ENCODE measurements around the gene ERBB4. TPM values are rescaled to one million over a fixed set of nuclear protein-coding genes. Genes with fewer than 3 reads are reported as not detected.

The ERBB4 gene
- total and polyA plus RNA-seq, 7 experiments from 2014 or later: not detected

- Mint-ChIP-seq H3K27me3 (no peaks in the 10 kb centered on the region), H3K27ac (no peak overlapping the region), H3K9me3 (peaks cover 0 to 7% (median 3%) of the 10 kb centered on the region in 11 donors), H3K36me3 (peaks cover 0 to 3% (median 0%) of the 10 kb centered on the region in 5 donors), H3K4me3 (no peak overlapping the region), H3K4me1 (no peaks in the 10 kb centered on the region)
- no peak for DNase-seq
- H3K4me1 ChIP-seq (ENCODE audit: control insufficient read depth in 2 of 2, insufficient read depth in 2 of 2, low read length in 2 of 2): no peaks in the 10 kb centered on the region
- ChIA-PET CTCF (no interaction called here), POLR2A (no interaction called here)
- no peak overlapping the region for H3K27ac ChIP-seq (ENCODE audit: low read depth, low read length)
- ATAC-seq: no peak
- H3K9me3 ChIP-seq (ENCODE audit: control insufficient read depth in 2 of 3, low read length in 3 of 3): no peaks in the 10 kb centered on the region
- intact Hi-C loops (cut with micrococcal nuclease): no loop called here
- no peak overlapping the region for H3K4me3 ChIP-seq (ENCODE audit: low read length)
- H3K36me3 ChIP-seq (ENCODE audit: control insufficient read depth in 2 of 3, insufficient read depth in 3 of 3, low read length in 3 of 3): no peaks in the 10 kb centered on the region
- no peaks in the 10 kb centered on the region for H3K27me3 ChIP-seq (ENCODE audit: control insufficient read depth in 2 of 2, insufficient read depth in 2 of 2, low read length in 2 of 2)
These were observed 362.5 kb downstream of the ERBB4 start for GRCh38 chr2:212176151-212176550.

GRCh38 chr2:212173756-212174510, 364.7 kb downstream of the ERBB4 start:
- intact Hi-C loops (cut with micrococcal nuclease): no loop called here
- H3K4me3 ChIP-seq (ENCODE audit: low read length): no peak overlapping the region
- H3K27me3 ChIP-seq (ENCODE audit: control insufficient read depth in 2 of 2, insufficient read depth in 2 of 2, low read length in 2 of 2): no peaks in the 10 kb centered on the region
- ChIA-PET CTCF (no interaction called here), POLR2A (no interaction called here)
- H3K4me1 Mint-ChIP-seq: no peaks in the 10 kb centered on the region
- H3K27ac Mint-ChIP-seq: no peak overlapping the region
- H3K36me3 Mint-ChIP-seq: peaks cover 0 to 6% (median 0%) of the 10 kb centered on the region in 5 donors
- ATAC-seq (no peak), DNase-seq (no peak)
- no peaks in the 10 kb centered on the region for H3K36me3 ChIP-seq (ENCODE audit: control insufficient read depth in 2 of 3, insufficient read depth in 3 of 3, low read length in 3 of 3)
- H3K4me3 Mint-ChIP-seq: no peak overlapping the region
- no peaks in the 10 kb centered on the region for H3K4me1 ChIP-seq (ENCODE audit: control insufficient read depth in 2 of 2, insufficient read depth in 2 of 2, low read length in 2 of 2)
- H3K9me3 ChIP-seq (ENCODE audit: control insufficient read depth in 2 of 3, low read length in 3 of 3): no peaks in the 10 kb centered on the region
- no peak overlapping the region for H3K27ac ChIP-seq (ENCODE audit: low read depth, low read length)
- no peaks in the 10 kb centered on the region for H3K27me3 Mint-ChIP-seq
- peaks cover 0 to 18% (median 5%) of the 10 kb centered on the region in 11 donors for H3K9me3 Mint-ChIP-seq

GRCh38 chr2:212173331-212173730, 365.3 kb downstream of the ERBB4 start:
- no peak overlapping the region for H3K27ac ChIP-seq (ENCODE audit: low read depth, low read length)
- H3K4me1 ChIP-seq (ENCODE audit: control insufficient read depth in 2 of 2, insufficient read depth in 2 of 2, low read length in 2 of 2): no peaks in the 10 kb centered on the region
- H3K27me3 Mint-ChIP-seq: no peaks in the 10 kb centered on the region
- intact Hi-C loops (cut with micrococcal nuclease): no loop called here
- ATAC-seq (no peak), DNase-seq (no peak)
- no peak overlapping the region for H3K4me3 ChIP-seq (ENCODE audit: low read length)
- ChIA-PET CTCF (no interaction called here), POLR2A (no interaction called here)
- H3K4me1 Mint-ChIP-seq: no peaks in the 10 kb centered on the region
- H3K9me3 Mint-ChIP-seq: peaks cover 0 to 20% (median 5%) of the 10 kb centered on the region in 11 donors
- no peaks in the 10 kb centered on the region for H3K27me3 ChIP-seq (ENCODE audit: control insufficient read depth in 2 of 2, insufficient read depth in 2 of 2, low read length in 2 of 2)
- no peak overlapping the region for H3K27ac Mint-ChIP-seq
- H3K4me3 Mint-ChIP-seq: no peak overlapping the region
- peaks cover 0 to 6% (median 0%) of the 10 kb centered on the region in 5 donors for H3K36me3 Mint-ChIP-seq
- no peaks in the 10 kb centered on the region for H3K9me3 ChIP-seq (ENCODE audit: control insufficient read depth in 2 of 3, low read length in 3 of 3)
- no peaks in the 10 kb centered on the region for H3K36me3 ChIP-seq (ENCODE audit: control insufficient read depth in 2 of 3, insufficient read depth in 3 of 3, low read length in 3 of 3)

- POLR2A ChIA-PET: no interaction called here
- Histone ChIP-seq H3K9me3 (ENCODE audit: control insufficient read depth in 2 of 3, low read length in 3 of 3) (no peaks in the 10 kb centered on the region), H3K27ac (ENCODE audit: low read depth, low read length) (no peak overlapping the region), H3K36me3 (ENCODE audit: control insufficient read depth in 2 of 3, insufficient read depth in 3 of 3, low read length in 3 of 3) (no peaks in the 10 kb centered on the region), H3K4me1 (ENCODE audit: control insufficient read depth in 2 of 2, insufficient read depth in 2 of 2, low read length in 2 of 2) (no peaks in the 10 kb centered on the region), H3K4me3 (ENCODE audit: low read length) (no peak overlapping the region), H3K27me3 (ENCODE audit: control insufficient read depth in 2 of 2, insufficient read depth in 2 of 2, low read length in 2 of 2) (no peaks in the 10 kb centered on the region)
- Mint-ChIP-seq H3K9me3 (peaks cover 2 to 22% (median 7%) of the 10 kb centered on the region in 11 donors), H3K4me1 (no peaks in the 10 kb centered on the region), H3K27me3 (no peaks in the 10 kb centered on the region), H3K27ac (no peak overlapping the region), H3K4me3 (no peak overlapping the region), H3K36me3 (peaks cover 0 to 6% (median 0%) of the 10 kb centered on the region in 5 donors)
- intact Hi-C loops (cut with micrococcal nuclease): no loop called here
- ATAC-seq (no peak), DNase-seq (no peak)
- CTCF ChIA-PET: no interaction called here
These were observed 368.2 kb downstream of the ERBB4 start for GRCh38 chr2:212170382-212170781.

- ATAC-seq: no peak
These were observed 380.5 kb downstream of the ERBB4 start for GRCh38 chr2:212158081-212158480.

GRCh38 chr2:212157012-212157411, 381.6 kb downstream of the ERBB4 start:
- intact Hi-C loops (cut with micrococcal nuclease): no loop called here

More at GRCh38 chr2:212158081-212158480, 380.5 kb downstream of the ERBB4 start:
- H3K4me3 ChIP-seq (ENCODE audit: low read length): no peak overlapping the region
- no peaks in the 10 kb centered on the region for H3K36me3 ChIP-seq (ENCODE audit: control insufficient read depth in 2 of 3, insufficient read depth in 3 of 3, low read length in 3 of 3)
- Mint-ChIP-seq H3K4me3 (no peak overlapping the region), H3K27me3 (no peaks in the 10 kb centered on the region), H3K9me3 (peaks cover 0 to 3% (median 0%) of the 10 kb centered on the region in 11 donors), H3K36me3 (no peaks in the 10 kb centered on the region), H3K4me1 (no peaks in the 10 kb centered on the region), H3K27ac (no peak overlapping the region)
- H3K4me1 ChIP-seq (ENCODE audit: control insufficient read depth in 2 of 2, insufficient read depth in 2 of 2, low read length in 2 of 2): no peaks in the 10 kb centered on the region
- H3K27me3 ChIP-seq (ENCODE audit: control insufficient read depth in 2 of 2, insufficient read depth in 2 of 2, low read length in 2 of 2): no peaks in the 10 kb centered on the region
- no peaks in the 10 kb centered on the region for H3K9me3 ChIP-seq (ENCODE audit: control insufficient read depth in 2 of 3, low read length in 3 of 3)
- ChIA-PET CTCF (no interaction called here), POLR2A (no interaction called here)
- no peak overlapping the region for H3K27ac ChIP-seq (ENCODE audit: low read depth, low read length)
- no peak for DNase-seq
- intact Hi-C loops (cut with micrococcal nuclease): no loop called here

GRCh38 chr2:212156088-212156487, 382.5 kb downstream of the ERBB4 start:
- intact Hi-C loops (cut with micrococcal nuclease): no loop called here
- H3K9me3 Mint-ChIP-seq: peaks cover 0 to 6% (median 0%) of the 10 kb centered on the region in 11 donors
- no peaks in the 10 kb centered on the region for H3K27me3 Mint-ChIP-seq
- no peak overlapping the region for H3K27ac Mint-ChIP-seq
- ChIA-PET CTCF (no interaction called here), POLR2A (no interaction called here)
- DNase-seq (no peak), ATAC-seq (no peak)
- H3K9me3 ChIP-seq (ENCODE audit: control insufficient read depth in 2 of 3, low read length in 3 of 3): no peaks in the 10 kb centered on the region
- no peak overlapping the region for H3K4me3 Mint-ChIP-seq
- H3K27me3 ChIP-seq (ENCODE audit: control insufficient read depth in 2 of 2, insufficient read depth in 2 of 2, low read length in 2 of 2): no peaks in the 10 kb centered on the region
- no peaks in the 10 kb centered on the region for H3K36me3 ChIP-seq (ENCODE audit: control insufficient read depth in 2 of 3, insufficient read depth in 3 of 3, low read length in 3 of 3)
- H3K4me1 ChIP-seq (ENCODE audit: control insufficient read depth in 2 of 2, insufficient read depth in 2 of 2, low read length in 2 of 2): no peaks in the 10 kb centered on the region
- no peak overlapping the region for H3K27ac ChIP-seq (ENCODE audit: low read depth, low read length)
- no peak overlapping the region for H3K4me3 ChIP-seq (ENCODE audit: low read length)
- H3K4me1 Mint-ChIP-seq: no peaks in the 10 kb centered on the region
- H3K36me3 Mint-ChIP-seq: no peaks in the 10 kb centered on the region

More at GRCh38 chr2:212157012-212157411, 381.6 kb downstream of the ERBB4 start:
- Mint-ChIP-seq H3K4me3 (no peak overlapping the region), H3K27ac (no peak overlapping the region), H3K36me3 (no peaks in the 10 kb centered on the region), H3K9me3 (peaks cover 0 to 6% (median 0%) of the 10 kb centered on the region in 11 donors), H3K4me1 (no peaks in the 10 kb centered on the region), H3K27me3 (no peaks in the 10 kb centered on the region)
- no peak overlapping the region for H3K27ac ChIP-seq (ENCODE audit: low read depth, low read length)
- DNase-seq (no peak), ATAC-seq (no peak)
- H3K36me3 ChIP-seq (ENCODE audit: control insufficient read depth in 2 of 3, insufficient read depth in 3 of 3, low read length in 3 of 3): no peaks in the 10 kb centered on the region
- ChIA-PET POLR2A (no interaction called here), CTCF (no interaction called here)
- H3K27me3 ChIP-seq (ENCODE audit: control insufficient read depth in 2 of 2, insufficient read depth in 2 of 2, low read length in 2 of 2): no peaks in the 10 kb centered on the region
- no peaks in the 10 kb centered on the region for H3K4me1 ChIP-seq (ENCODE audit: control insufficient read depth in 2 of 2, insufficient read depth in 2 of 2, low read length in 2 of 2)
- H3K4me3 ChIP-seq (ENCODE audit: low read length): no peak overlapping the region
- H3K9me3 ChIP-seq (ENCODE audit: control insufficient read depth in 2 of 3, low read length in 3 of 3): no peaks in the 10 kb centered on the region
